Fibroblast of pulmonary artery (primary cell): ENCODE data around the gene PCSK5.
A peak's percentile ranks its signal among the peaks of the same experiment; 100 is the strongest.

Experiments
- DNase-seq: peaks from one replicate; pipeline ENCODE4 v3.0.0-alpha.2; 2010; ENCODE audit warnings: low read depth
- H3K4me3 ChIP-seq: replicated peaks from 2 replicates; pipeline ENCODE4 v1.5.1; 2011; ENCODE audit warnings: low read depth, mild to moderate bottlenecking, control low read depth, low read length, moderate library complexity
- CTCF ChIP-seq: IDR thresholded peaks from 2 replicates; pipeline ENCODE4 v1.5.1; 2011; ENCODE audit warnings: mild to moderate bottlenecking, control low read depth, low read length, inconsistent platforms; ENCODE audit errors: missing control alignments

Gene PCSK5

GRCh38 chr9:76188286-76188685, 297.8 kb downstream of the PCSK5 start:
- TF ChIP-seq CTCF, result no peak
- DNase-seq, result no peak
- no peak overlapping the region for H3K4me3 ChIP-seq

GRCh38 chr9:76188905-76189304, 298.4 kb downstream of the PCSK5 start:
- no peak for DNase-seq
- no peak for TF ChIP-seq CTCF
- no peak overlapping the region for H3K4me3 ChIP-seq

GRCh38 chr9:76191493-76191892, 301.0 kb downstream of the PCSK5 start:
- no peak overlapping the region for H3K4me3 ChIP-seq
- no peak for DNase-seq
- TF ChIP-seq CTCF, result no peak

- DNase-seq, result no peak
- no peak overlapping the region for H3K4me3 ChIP-seq
- TF ChIP-seq CTCF, result no peak
Observed at GRCh38 chr9:76192013-76192412, 301.5 kb downstream of the PCSK5 start.

- TF ChIP-seq CTCF, result no peak
- no peak overlapping the region for H3K4me3 ChIP-seq
- no peak for DNase-seq
Observed at GRCh38 chr9:76194896-76195295, 304.4 kb downstream of the PCSK5 start.

- TF ChIP-seq CTCF, result no peak
- DNase-seq, result peak; percentile 51
- H3K4me3 ChIP-seq, result no peak overlapping the region
Observed at GRCh38 chr9:76198336-76198735, 307.9 kb downstream of the PCSK5 start.

- H3K4me3 ChIP-seq, result no peak overlapping the region
- TF ChIP-seq CTCF, result no peak
- no peak for DNase-seq
Observed at GRCh38 chr9:76200315-76200714, 309.8 kb downstream of the PCSK5 start.
